Astrocyte of the cerebellum (primary cell): ENCODE data around the gene PCDH15.

Experiments
- DNase-seq: peaks from one replicate; pipeline ENCODE4 v3.0.0-alpha.2; 2011; ENCODE audit warnings: low read depth
- H3K4me3 ChIP-seq: 2 replicates; pipeline ENCODE4 v1.5.1; 2011; ENCODE audit warnings: mild to moderate bottlenecking, low read depth, low read length, moderate library complexity
- in situ Hi-C: cut with HindIII; loops from 2 replicates; pipeline ENCODE4 v1.10.0; 2017; ENCODE audit warnings: low sequenced_read_pairs
- TF ChIP-seq, protein P1 (sequence below): IDR thresholded peaks from 2 replicates; pipeline ENCODE4 v1.5.1; 2012; ENCODE audit warnings: low read length, low read depth, moderate library complexity, mild to moderate bottlenecking; ENCODE audit errors: missing control alignments

Gene PCDH15

DNA sequence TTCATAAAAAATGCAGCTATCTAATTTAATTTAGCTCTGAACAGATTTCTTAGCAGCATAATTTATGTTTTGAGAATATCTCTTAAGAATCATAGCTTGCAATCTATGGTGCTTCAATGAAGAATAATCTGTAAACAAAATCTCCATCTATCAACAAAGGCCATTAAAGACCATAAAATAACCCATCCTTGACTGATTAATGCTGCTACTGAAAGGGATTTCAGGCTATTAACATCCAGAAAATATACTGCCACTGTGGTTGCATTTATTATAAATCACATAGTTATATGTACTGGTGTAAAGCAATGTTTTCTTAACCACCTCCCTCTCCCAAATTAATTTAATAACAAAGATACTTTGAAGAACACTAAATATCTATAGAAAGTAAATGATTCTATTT is 191.6 kb downstream of the PCDH15 start:
- TF ChIP-seq, protein P1, sequence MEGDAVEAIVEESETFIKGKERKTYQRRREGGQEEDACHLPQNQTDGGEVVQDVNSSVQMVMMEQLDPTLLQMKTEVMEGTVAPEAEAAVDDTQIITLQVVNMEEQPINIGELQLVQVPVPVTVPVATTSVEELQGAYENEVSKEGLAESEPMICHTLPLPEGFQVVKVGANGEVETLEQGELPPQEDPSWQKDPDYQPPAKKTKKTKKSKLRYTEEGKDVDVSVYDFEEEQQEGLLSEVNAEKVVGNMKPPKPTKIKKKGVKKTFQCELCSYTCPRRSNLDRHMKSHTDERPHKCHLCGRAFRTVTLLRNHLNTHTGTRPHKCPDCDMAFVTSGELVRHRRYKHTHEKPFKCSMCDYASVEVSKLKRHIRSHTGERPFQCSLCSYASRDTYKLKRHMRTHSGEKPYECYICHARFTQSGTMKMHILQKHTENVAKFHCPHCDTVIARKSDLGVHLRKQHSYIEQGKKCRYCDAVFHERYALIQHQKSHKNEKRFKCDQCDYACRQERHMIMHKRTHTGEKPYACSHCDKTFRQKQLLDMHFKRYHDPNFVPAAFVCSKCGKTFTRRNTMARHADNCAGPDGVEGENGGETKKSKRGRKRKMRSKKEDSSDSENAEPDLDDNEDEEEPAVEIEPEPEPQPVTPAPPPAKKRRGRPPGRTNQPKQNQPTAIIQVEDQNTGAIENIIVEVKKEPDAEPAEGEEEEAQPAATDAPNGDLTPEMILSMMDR = no peak
- in situ Hi-C loops = no loop called here
- no peak overlapping the region for H3K4me3 ChIP-seq
- DNase-seq = no peak

DNA sequence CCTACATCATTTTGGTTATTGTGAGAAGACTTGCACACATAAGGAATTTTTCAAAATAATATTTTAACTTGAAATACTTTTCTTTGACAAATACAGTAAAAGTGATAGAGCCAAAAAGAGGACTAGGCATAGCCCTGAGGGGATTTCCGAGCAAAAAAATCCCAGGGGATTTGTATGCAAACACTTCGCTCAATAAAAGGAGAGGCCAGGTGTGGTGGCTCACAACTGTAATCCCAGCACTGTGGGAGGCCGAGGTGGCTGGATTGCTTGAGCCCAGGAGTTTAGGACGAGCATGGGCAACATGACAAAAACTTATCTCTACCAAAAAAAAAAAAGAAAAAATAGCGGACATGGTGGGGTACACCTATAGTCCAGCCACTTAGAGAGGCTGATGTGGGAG is 193.0 kb downstream of the PCDH15 start:
- H3K4me3 ChIP-seq = no peak overlapping the region
- in situ Hi-C loops = no loop called here
- DNase-seq = no peak
- TF ChIP-seq, protein P1 = no peak

DNA sequence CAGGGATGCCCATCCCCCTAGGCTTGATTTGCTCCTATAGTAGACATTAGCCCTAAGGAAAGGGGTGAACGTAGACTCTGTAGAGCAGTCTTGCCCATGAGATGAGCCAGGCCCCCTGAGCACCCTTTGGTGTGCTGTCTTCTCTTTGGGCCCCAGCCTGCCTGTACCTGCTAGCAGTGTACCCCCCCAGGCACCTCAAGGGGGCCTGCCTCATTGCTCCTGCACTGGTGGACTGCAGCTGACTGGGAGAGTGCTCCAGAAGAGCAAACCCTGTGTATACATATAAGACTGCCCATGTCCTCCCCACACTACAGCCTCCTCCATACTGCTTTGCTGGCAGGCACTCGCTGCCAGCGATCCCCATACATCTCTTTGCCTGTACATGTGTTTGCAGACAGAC is 206.7 kb downstream of the PCDH15 start:
- TF ChIP-seq, protein P1 = no peak
- DNase-seq = no peak
- in situ Hi-C loops = no loop called here
- H3K4me3 ChIP-seq = no peak overlapping the region

DNA sequence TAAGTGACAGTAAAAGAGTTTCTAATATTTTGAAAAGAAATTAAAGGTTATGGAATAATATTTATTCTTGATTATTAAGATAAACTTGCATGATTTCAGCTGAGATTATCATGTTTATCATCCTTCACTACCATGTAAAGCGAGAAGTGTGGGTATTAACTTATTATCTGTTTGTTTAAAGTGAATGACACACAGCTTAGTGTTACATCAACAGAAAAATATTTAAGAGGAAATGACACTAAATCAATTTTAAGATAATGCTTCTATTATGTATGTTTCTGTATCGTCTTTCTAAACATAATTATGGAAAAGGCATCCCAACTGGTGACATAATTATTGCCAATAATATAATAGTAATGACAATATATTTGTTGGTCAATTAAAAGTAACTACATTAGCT is 213.1 kb downstream of the PCDH15 start:
- H3K4me3 ChIP-seq = no peak overlapping the region
- TF ChIP-seq, protein P1 = no peak
- DNase-seq = no peak
- in situ Hi-C loops = no loop called here

DNA sequence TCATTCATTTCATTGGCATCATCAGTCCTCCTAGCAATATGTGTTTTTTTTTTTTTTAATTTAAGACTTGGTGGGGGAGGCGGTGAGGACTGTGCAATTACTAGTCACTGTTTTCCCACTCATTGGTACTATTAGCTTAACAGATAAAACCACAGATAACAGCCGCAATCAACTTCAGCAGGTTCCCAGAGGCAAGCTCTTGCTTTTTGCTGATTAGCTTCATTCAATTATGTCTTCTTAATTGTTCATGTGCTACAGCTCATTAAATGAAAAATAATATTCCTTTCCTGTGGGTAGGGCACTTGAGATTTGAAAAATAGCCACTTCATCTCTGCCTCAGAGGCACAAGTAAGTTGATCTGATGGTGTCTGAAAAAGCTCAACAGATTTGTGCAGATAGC is 215.5 kb downstream of the PCDH15 start:
- DNase-seq = no peak
- in situ Hi-C loops = no loop called here
- TF ChIP-seq, protein P1 = no peak
- H3K4me3 ChIP-seq = no peak overlapping the region

DNA sequence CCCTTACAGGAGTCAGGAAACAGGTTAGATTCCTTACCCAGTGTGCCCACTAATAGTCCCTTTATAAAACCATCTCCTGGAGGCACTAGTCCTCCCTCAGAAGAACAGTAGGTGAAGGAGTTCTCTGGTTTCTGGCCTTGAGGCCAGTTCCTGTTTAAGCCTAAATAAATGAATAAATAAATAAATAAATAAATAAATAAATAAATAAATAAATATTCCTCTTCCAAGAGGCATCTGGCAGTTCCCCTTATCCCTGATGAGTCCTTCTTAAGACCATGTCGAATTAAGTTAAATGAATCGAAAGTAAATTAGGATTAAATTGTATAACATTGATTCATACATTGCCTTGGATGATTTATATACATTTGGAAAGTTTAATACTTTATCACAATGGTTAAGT is 223.3 kb downstream of the PCDH15 start:
- H3K4me3 ChIP-seq = no peak overlapping the region
- in situ Hi-C loops = no loop called here
- no peak for DNase-seq
- TF ChIP-seq, protein P1 = no peak

DNA sequence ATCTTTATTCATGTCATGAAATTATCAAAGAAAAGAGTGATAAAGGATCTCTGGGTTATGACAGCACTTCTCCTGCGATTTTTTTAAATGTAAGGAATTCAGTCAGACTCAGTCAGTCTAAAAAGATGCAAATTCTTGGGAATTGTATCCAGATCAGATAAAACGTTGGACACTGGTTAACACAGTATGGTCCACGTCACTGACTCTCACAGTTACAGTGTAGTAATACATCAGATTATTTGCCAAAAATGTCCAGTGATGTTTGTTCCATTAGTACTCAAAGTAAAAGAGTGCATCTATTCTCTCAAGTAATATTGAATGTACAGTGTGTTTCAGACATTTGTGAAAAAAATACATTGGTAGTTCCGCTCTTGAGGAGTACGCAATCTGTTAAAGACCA is 224.5 kb downstream of the PCDH15 start:
- DNase-seq = no peak
- in situ Hi-C loops = no loop called here
- H3K4me3 ChIP-seq = no peak overlapping the region
- TF ChIP-seq, protein P1 = no peak
